PC-3 (cell line): Measurements from ENCODE around the gene PEX14.

Source experiments
- EZH2 ChIP-seq: fragments of 300-600 bp; sonication (generic); IDR thresholded peaks from one replicate; pipeline ENCODE4 v1.6.1; 2017; ENCODE audit warnings: antibody characterized with exemption, mild to moderate bottlenecking, low read length; ENCODE audit not compliant: unreplicated experiment
- EZH2phosphoT487 ChIP-seq: fragments of 300-600 bp; sonication (generic); IDR thresholded peaks from 2 replicates; pipeline ENCODE4 v1.6.1; 2018; ENCODE audit warnings: mild to moderate bottlenecking, antibody characterized with exemption, low read length, borderline replicate concordance
- TF ChIP-seq, protein P1 (sequence below): fragments of 300-600 bp; sonication (generic); conservative IDR thresholded peaks from 2 replicates; pipeline ENCODE4 v1.5.1; 2017; ENCODE audit warnings: antibody characterized with exemption, low read depth, mild to moderate bottlenecking, low read length

DNA sequence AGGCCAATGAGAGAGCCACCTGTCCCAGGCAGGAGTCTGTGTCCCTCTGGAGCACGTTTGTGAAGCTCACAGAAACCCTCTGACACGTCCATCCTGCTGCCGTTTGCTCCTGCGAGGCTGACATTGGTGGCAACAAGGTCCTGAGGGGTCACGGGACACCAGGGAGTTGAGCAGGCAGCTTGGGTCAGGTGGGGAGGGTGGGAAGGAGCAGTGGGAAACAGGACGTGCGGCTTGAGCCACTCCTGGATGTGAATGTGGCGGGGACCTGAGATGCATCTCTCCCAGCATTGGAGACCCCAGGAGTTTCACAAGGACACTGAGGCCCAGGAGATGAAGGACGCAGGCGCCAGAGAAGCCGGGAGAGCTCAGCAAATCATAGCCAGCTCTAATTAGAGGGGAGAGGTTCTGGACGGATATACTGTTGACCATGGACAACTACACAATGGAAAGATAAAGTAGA, 149.0 kb downstream of the PEX14 start:
- TF ChIP-seq EZH2phosphoT487, result no peak
- TF ChIP-seq, protein P1, sequence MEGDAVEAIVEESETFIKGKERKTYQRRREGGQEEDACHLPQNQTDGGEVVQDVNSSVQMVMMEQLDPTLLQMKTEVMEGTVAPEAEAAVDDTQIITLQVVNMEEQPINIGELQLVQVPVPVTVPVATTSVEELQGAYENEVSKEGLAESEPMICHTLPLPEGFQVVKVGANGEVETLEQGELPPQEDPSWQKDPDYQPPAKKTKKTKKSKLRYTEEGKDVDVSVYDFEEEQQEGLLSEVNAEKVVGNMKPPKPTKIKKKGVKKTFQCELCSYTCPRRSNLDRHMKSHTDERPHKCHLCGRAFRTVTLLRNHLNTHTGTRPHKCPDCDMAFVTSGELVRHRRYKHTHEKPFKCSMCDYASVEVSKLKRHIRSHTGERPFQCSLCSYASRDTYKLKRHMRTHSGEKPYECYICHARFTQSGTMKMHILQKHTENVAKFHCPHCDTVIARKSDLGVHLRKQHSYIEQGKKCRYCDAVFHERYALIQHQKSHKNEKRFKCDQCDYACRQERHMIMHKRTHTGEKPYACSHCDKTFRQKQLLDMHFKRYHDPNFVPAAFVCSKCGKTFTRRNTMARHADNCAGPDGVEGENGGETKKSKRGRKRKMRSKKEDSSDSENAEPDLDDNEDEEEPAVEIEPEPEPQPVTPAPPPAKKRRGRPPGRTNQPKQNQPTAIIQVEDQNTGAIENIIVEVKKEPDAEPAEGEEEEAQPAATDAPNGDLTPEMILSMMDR, result no peak
- no peak for TF ChIP-seq EZH2
